HG03064 (cell line): ENCODE measurements around the gene ST8SIA5.

Source experiments
- ATAC-seq: cut with Tn5 transposase; IDR thresholded peaks from one replicate; pipeline ENCODE4 v1.9.1; 2021; ENCODE audit warnings: low read depth; ENCODE audit not compliant: unreplicated experiment

ST8SIA5 gene

GRCh38 chr18:46676182-46676835 is 80.5 kb downstream of the ST8SIA5 start:
- no peak for ATAC-seq

DNA sequence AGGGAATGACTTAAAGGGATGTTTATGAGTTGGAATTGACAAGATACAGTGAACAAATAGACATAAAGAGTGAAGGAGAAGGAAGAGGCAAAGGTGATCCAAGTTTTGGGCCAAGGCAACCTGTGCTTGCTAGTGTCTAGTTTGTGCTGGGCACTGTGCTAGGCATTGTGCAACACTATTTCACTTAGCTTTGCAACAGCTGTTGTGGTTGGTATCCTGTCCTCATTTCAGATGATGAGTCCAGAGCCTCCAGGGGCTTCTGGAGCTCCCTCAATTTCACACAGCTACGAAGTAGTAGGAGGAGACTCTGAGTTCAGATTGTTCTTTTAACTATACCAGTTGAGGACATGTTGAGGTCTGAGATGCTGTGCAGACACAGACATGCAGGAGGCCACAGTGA is 81.7 kb downstream of the ST8SIA5 start:
- ATAC-seq, result no peak

GRCh38 chr18:46672062-46672970 is 84.5 kb downstream of the ST8SIA5 start:
- ATAC-seq, result no peak

GRCh38 chr18:46668694-46669093 is 88.2 kb downstream of the ST8SIA5 start:
- no peak for ATAC-seq

DNA sequence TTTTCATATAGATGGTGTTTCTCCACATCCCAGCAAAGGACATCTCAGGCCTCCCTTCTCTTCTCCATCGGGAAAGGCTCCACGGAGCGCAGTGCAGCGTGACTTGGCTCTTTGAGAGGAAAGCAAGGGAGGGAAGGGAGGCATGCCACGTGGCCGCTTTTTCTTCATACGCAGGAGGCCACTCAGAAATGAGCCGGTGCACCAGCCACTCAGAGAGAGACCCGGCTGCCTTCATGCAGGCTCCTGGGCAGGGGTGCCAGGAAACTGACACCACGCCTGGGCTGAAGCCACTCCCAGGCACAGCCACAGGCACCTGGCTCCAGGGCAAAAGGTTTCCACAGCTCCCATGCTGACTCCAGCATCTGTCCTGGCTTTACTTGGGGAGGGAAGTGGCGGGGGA is 88.7 kb downstream of the ST8SIA5 start:
- no peak for ATAC-seq

GRCh38 chr18:46663539-46663938 is 93.3 kb downstream of the ST8SIA5 start:
- no peak for ATAC-seq

GRCh38 chr18:46660957-46661749 is 95.7 kb downstream of the ST8SIA5 start:
- no peak for ATAC-seq

DNA sequence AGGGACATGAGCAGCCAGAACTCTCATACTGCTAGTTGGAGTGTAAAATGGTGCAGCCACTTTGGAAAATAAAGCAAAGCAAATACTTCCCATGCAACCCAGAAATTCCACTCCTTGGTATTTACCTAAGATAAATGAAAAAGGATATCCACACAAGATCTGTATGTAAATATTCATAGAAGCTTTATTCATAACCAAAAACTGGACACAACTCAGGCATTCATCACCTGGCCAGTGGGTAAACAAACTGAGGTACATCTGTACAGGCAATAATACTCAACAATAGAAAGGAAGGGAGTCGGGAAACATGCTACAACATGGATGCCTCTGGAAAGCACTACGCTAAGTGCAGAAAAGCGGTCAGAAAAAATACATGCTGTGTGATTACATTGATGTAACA is 97.4 kb downstream of the ST8SIA5 start:
- ATAC-seq, result no peak

DNA sequence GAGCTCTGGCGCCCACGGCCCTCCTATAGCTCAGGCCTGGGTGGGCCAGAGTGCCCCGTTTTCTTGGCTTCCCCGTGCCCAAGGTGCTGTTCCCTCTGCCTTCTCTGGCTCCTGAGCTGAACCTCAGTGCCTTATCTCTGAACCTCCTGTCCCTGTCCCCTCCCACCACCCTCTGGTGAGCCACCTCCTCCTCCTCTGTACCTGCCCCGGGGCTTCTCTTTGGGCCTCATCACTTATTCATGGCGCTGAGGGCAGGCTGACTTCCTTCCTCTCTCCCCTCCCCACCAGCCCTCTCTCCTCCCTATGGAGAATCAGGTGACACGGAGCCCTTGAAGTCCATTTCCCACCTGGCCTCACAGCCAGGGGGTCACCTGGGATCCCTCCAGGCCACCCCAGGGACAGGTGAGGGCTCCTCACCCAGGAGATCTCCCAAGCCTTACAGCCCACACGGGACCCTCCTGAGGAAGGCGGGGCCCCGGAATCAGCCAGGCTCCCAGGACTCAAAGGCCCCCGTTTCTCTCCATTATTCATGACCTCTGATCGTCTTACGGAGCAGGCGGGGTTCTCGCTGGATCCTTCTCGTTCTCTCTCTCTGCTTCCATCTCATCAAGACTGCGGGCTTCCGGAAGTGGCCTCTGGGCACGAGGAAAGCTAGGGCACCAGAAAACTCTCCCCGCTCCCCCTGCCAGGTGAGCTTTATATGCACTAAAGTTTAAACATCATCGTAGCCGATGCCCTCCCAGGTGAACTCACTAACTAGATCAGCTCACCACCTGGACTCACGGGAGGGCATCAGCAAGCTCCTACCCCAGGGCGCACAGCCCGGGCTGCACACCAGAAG is 99.5 kb downstream of the ST8SIA5 start, which contains the start of gene LOXHD1:
Gene LOXHD1, minus strand, starts transcription at position 106 of the 841 bp plus-strand sequence. CDS start 187 bp downstream, outside the sequence.
- no peak for ATAC-seq

DNA sequence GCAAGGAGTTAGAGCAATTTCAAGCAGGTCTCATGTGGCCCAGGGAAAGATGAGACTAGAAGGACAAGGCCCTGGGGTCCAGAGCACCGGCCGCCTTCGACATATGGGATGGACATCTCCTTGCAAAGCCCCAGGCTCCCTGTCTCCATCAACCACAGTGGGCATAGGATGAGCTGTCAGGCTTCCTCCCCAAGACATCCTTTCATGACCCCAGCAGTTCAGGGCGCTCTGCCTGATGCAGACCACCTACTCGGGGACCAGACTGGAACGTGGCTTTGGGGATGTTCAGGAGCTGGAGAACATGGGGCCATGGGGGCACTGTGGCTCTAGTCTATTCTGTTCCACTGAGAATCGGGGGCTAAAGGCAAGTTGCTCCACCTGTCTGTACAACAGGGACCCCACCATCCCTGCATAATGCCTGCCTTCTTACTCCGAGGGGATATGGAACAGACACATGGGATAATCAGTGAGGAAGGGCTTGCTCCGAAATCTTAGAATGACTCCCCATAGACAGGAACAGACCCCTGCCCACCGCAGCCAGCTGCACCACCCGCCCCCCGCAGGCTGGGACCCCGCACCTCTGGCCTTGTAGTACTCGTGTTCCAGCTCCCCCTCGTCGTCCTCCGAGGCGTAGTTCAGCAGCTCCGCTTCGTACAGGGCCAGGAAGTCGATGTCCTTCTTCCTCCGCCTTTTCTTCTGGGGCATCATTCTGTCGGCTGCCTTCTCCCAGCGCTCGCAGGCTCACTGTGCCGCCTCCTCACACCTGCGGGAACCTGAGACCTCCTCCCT is 100.3 kb downstream of the ST8SIA5 start:
- ATAC-seq, result no peak

DNA sequence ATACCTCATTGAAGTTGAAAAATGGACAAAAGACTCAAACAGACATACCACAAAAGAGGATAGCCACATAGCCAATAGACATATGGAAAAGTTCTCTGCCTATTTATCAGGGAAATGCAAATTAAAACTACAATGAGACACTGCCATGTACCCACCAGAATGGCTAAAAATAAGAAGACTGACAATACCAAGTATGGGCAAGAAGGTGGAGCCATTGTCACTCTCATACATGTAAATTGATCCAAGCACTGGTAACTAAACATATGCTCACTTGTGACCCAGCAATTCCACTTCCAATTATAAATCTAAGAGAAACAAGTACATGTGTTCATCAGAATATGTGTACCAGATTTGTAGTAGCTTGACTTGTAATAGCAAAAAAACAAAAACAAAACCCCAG is 104.5 kb downstream of the ST8SIA5 start:
- ATAC-seq, result no peak

- ATAC-seq, result no peak
Observed at GRCh38 chr18:46650681-46651080, 106.2 kb downstream of the ST8SIA5 start.

- ATAC-seq, result no peak
Observed at GRCh38 chr18:46649071-46649862, 107.6 kb downstream of the ST8SIA5 start.

DNA sequence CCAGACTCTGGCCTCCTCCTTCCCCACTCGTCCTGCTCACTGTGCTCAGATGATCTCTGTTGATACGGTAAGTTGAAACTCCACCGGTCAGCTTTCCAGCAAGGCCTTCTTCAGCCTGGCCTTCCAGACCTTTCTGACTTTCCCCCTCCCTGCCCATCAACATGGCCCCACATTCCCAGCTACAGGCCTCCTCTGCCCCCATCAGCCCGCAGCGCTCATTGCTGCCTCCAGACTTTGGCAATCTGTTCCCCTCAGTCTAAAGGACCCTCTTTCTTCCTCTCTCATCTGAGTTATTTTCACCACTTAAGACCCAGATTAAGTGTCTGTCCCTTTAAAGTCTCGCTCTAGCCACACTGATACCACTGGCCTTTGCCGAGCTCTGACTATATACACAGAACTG is 110.4 kb downstream of the ST8SIA5 start:
- no peak for ATAC-seq

DNA sequence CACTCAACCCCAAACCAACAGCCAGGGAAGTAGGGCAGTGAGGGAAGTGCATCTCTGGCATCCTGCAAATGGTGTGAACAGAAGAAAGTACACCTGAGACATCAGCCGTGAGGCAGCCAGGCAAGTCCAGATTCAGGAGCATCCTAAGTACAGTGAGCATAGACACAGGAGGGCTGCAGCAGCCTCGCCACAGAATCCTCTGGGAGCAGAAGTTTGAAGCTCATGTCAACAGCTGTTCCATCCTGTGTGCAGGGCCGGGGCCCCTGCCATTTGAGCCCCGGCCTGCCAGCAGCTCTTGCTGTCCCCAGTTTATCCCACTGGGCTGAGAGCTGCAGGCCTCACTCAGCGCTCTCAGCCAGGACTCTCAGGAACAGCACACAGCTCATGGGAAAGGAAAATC is 114.3 kb downstream of the ST8SIA5 start:
- no peak for ATAC-seq

DNA sequence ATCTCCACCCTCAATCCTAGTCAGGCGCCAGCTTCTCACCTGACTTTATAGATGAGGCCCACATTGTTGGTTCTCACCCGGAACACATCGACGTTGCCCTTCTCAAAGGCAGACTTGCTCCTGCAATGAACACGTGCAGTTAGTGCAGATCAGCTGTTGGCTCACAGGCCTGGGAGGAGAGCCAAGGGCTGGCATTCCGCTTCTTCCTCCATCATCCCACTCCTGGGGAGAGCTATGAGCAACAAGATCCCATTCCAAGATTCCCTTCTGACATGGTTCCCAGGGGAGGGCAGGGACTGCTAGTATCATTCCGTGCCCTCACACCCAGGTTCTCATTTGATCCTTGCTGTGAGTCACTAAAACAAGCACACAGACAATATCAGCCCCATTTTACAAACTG is 114.9 kb downstream of the ST8SIA5 start:
- ATAC-seq, result no peak

DNA sequence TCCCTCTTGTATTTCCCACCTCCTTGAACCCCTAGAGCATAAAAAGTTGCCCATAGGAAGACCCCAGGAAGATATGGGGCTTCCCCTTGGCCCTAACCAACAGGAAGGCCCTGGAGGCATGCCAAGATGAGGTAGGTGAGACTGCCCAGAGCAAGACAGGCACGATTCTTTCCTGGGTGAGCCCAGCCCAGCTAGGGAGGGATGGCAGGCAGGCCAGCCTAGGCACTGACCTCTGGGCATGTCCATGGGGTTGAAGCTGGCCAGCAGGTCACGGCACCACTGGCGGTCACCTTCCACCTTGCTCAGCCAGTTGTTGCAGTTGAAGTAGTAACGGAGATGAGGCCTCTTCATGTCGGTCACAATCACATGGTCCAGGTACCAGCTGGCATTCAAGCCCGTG is 117.5 kb downstream of the ST8SIA5 start:
- no peak for ATAC-seq

DNA sequence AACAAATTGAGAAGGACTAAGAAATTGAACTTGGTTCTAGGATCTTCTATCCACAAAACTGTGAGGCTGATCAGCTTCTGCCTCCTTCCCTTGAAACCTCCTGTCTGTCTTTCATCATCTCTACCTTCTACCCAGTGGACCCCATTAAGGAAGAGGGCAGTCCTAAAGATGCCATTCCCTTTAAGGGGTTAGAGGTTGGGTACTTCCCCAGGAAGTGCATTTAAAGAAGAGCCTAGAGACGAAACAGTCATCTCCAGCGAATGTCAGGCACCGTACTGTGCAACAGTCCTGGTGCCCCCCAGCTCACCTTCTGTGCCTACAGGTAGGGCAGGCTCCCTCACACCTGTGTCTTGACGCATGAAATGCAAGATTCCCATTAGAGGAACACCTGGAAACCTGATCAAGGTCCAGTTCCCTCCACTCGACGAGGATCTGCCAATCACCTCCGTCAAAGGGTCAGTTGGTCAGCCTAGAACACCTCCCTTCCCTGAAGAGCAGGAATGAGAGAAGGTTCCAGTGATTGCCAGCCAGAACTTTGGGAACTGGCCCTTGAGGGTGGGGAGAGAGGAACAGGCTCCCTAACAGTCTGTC is 120.7 kb downstream of the ST8SIA5 start:
- no peak for ATAC-seq
